Liver (tissue), 9 donors: ENCODE data around the gene TOLLIP. TPM values are rescaled to one million over a fixed set of nuclear protein-coding genes. Genes with fewer than 3 reads are reported as not detected.

Source experiments
- DNase-seq: peaks from one replicate; pipeline ENCODE4 v3.0.0-alpha.2; 2017; ENCODE audit warnings: low spot score
- H3K27ac ChIP-seq, 2 donors: one replicate each; pipeline ENCODE4 v1.7.0; 2013; ENCODE audit warnings: inconsistent platforms in 2 of 2, low read length in 2 of 2, control low read depth in 1 of 2, low read depth in 1 of 2, mild to moderate bottlenecking in 1 of 2
- H3K27me3 ChIP-seq, 4 donors: one replicate each; pipeline versions ENCODE4 v1.6.1 to v1.7.0; 2013; ENCODE audit warnings: low read length in 3 of 4, inconsistent platforms in 1 of 4, mild to moderate bottlenecking in 1 of 4, moderate library complexity in 1 of 4; ENCODE audit not compliant: control insufficient read depth in 4 of 4, insufficient read depth in 4 of 4
- H3K36me3 ChIP-seq, 4 donors: one replicate each; pipeline versions ENCODE4 v1.6.1 to v1.7.0; 2013; ENCODE audit warnings: low read length in 3 of 4, mild to moderate bottlenecking in 3 of 4, low read depth in 1 of 4, moderate library complexity in 1 of 4; ENCODE audit not compliant: control insufficient read depth in 4 of 4, insufficient read depth in 3 of 4
- H3K4me1 ChIP-seq, 4 donors: one replicate each; pipeline versions ENCODE4 v1.6.1 to v1.7.0; 2013; ENCODE audit warnings: low read length in 3 of 4, mild to moderate bottlenecking in 3 of 4, moderate library complexity in 1 of 4; ENCODE audit not compliant: control insufficient read depth in 4 of 4, insufficient read depth in 4 of 4
- H3K4me3 ChIP-seq, 3 donors: one replicate each; pipeline versions ENCODE4 v1.6.1 to v1.7.0; 2013; ENCODE audit warnings: low read length in 3 of 3, control low read depth in 1 of 3, low read depth in 1 of 3, mild to moderate bottlenecking in 1 of 3
- H3K9ac ChIP-seq, 2 donors: one replicate each; pipeline ENCODE4 v1.7.0; 2013; ENCODE audit warnings: low read length in 2 of 2, mild to moderate bottlenecking in 2 of 2, moderate library complexity in 2 of 2, control low read depth in 1 of 2, low read depth in 1 of 2
- H3K9me3 ChIP-seq, 4 donors: one replicate each; pipeline versions ENCODE4 v1.6.1 to v1.7.0; 2013; ENCODE audit warnings: low read length in 3 of 4; ENCODE audit not compliant: control insufficient read depth in 4 of 4
- FOXA1 ChIP-seq: IDR thresholded peaks from 2 replicates; pipeline ENCODE4 v1.6.1; 2016; ENCODE audit warnings: antibody characterized with exemption
- FOXA2 ChIP-seq: IDR thresholded peaks from 2 replicates; pipeline ENCODE4 v1.6.1; 2016; ENCODE audit warnings: antibody characterized with exemption
- GABPA ChIP-seq, 2 donors: IDR thresholded peaks in 1 of 2; conservative IDR thresholded peaks in 1 of 2; 2 replicates each; pipeline ENCODE4 v1.6.1; 2016; ENCODE audit warnings: antibody characterized with exemption in 2 of 2, mild to moderate bottlenecking in 1 of 2, moderate library complexity in 1 of 2
- HNF4A ChIP-seq, 2 donors: conservative IDR thresholded peaks; 2 replicates each; pipeline ENCODE4 v1.6.1; 2016; ENCODE audit warnings: antibody characterized with exemption in 2 of 2, mild to moderate bottlenecking in 2 of 2
- RAD21 ChIP-seq, 2 donors: IDR thresholded peaks; 2 replicates each; pipeline ENCODE4 v1.6.1; 2016; ENCODE audit warnings: antibody characterized with exemption in 2 of 2, mild to moderate bottlenecking in 2 of 2
- SP1 ChIP-seq: IDR thresholded peaks from 2 replicates; pipeline ENCODE4 v1.6.1; 2018; ENCODE audit warnings: antibody characterized with exemption, mild to moderate bottlenecking
- TAF1 ChIP-seq: conservative IDR thresholded peaks from 2 replicates; pipeline ENCODE4 v1.6.1; 2016; ENCODE audit warnings: antibody characterized with exemption, mild to moderate bottlenecking
- whole genome bisulfite sequencing: extraction: QIAGEN DNeasy Blood & Tissue Kit; methylation state at CpG from one replicate; pipeline ENCODE4 v1.1.7; 2013; 5-methylcytosine and 5-hydroxymethylcytosine counted together
- polyA plus RNA-seq, 2 donors: library from polyadenylated mRNA; stranded (reverse) in 1 of 2; unstranded in 1 of 2; fragments of 200-250 nt in 1 of 2; fragments of >200 nt in 1 of 2; fragmentation: Nextera tagmentation in 1 of 2; extraction: Ambion mirVana in 1 of 2; gene quantifications; one replicate each; pipeline versions ENCODE4 v1.2.1 to v1.2.3, GENCODE V29; 2013 to 2015
- total RNA-seq, 2 donors: library from RNA; depleted of rRNA; stranded (reverse); fragments of >200 nt; gene quantifications; one replicate each; pipeline ENCODE4 v1.2.3, GENCODE V29; 2014
- TF ChIP-seq, protein P1 (sequence below): fragments of 150-350 bp; IDR thresholded peaks from 2 replicates; pipeline ENCODE4 v1.5.1; 2017; ENCODE audit warnings: improper control_type of control experiment, low read depth, low read length; ENCODE audit not compliant: missing input control
- TF ChIP-seq, protein P2 (sequence below): IDR thresholded peaks from 2 replicates; pipeline ENCODE4 v1.6.1; 2016; ENCODE audit warnings: antibody characterized with exemption
- TF ChIP-seq, protein P3 (sequence below): IDR thresholded peaks from 2 replicates; pipeline ENCODE4 v1.6.1; 2016; ENCODE audit warnings: antibody characterized with exemption
- TF ChIP-seq, protein P4 (sequence below): IDR thresholded peaks from 2 replicates; pipeline ENCODE4 v1.6.1; 2016; ENCODE audit warnings: antibody characterized with exemption
- TF ChIP-seq, protein P5 (sequence below): IDR thresholded peaks from 2 replicates; pipeline ENCODE4 v1.6.1; 2016; ENCODE audit warnings: antibody characterized with exemption, mild to moderate bottlenecking
- donor health status: healthy.
- donor health status: healthy.
- donor health status: healthy.
- donor health status: healthy.
- donor health status: healthy.

The TOLLIP gene
- total and polyA plus RNA-seq, 4 donors: 27.5 to 102 (median 72.9) TPM

DNA sequence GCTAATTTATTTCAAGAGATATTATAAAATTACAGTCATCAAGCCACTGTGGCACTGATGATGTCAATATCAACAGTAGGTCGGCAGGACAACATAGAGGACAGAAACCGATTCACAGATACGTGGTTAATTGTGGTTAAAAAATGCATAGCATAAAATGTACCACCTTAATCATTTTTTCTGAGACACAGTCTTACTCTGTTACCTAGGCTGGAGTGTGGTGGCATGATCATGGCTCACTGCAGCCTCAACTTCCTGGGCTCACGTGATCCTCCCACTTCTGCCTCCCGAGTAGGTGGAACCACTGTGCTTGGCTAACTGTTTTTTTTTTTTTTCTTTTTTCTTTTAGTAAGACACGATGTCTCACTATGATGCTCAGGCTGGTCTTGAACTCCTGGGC is 21.0 kb upstream of the TOLLIP start (continued):
- TF ChIP-seq, protein P1, sequence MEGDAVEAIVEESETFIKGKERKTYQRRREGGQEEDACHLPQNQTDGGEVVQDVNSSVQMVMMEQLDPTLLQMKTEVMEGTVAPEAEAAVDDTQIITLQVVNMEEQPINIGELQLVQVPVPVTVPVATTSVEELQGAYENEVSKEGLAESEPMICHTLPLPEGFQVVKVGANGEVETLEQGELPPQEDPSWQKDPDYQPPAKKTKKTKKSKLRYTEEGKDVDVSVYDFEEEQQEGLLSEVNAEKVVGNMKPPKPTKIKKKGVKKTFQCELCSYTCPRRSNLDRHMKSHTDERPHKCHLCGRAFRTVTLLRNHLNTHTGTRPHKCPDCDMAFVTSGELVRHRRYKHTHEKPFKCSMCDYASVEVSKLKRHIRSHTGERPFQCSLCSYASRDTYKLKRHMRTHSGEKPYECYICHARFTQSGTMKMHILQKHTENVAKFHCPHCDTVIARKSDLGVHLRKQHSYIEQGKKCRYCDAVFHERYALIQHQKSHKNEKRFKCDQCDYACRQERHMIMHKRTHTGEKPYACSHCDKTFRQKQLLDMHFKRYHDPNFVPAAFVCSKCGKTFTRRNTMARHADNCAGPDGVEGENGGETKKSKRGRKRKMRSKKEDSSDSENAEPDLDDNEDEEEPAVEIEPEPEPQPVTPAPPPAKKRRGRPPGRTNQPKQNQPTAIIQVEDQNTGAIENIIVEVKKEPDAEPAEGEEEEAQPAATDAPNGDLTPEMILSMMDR: no peak
- TF ChIP-seq, protein P2, sequence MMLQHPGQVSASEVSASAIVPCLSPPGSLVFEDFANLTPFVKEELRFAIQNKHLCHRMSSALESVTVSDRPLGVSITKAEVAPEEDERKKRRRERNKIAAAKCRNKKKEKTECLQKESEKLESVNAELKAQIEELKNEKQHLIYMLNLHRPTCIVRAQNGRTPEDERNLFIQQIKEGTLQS: no peak
- no peak for TF ChIP-seq HNF4A (conservative IDR thresholded peaks at IDR 0.05)
- no peak for TF ChIP-seq SP1

DNA sequence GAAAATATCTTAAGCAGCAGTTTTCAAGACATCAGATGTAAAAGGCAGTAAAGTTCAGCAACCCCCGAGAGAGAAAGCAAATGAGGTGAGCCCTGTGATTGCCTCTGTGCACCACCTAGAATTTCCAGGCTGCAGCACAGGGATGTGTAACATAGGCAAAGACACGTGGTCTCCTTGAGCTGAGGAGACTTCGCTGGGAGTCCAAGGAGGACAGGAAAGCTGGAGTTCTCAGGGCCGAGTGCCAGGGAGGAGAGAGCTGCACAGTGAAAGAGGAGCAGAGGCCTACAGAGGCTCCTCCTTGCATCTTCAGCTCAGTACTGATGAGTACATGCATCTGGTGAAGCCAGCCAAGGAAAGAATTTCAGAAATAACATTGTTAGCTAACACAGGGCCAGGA is 17.6 kb upstream of the TOLLIP start:
- H3K27me3 ChIP-seq: peaks cover 0 to 9% (median 0%) of the 10 kb centered on the region in 4 donors
- H3K27ac ChIP-seq: no peak overlapping the region
- H3K4me1 ChIP-seq: no peaks in the 10 kb centered on the region
- no peak for DNase-seq
- TF ChIP-seq, protein P3, sequence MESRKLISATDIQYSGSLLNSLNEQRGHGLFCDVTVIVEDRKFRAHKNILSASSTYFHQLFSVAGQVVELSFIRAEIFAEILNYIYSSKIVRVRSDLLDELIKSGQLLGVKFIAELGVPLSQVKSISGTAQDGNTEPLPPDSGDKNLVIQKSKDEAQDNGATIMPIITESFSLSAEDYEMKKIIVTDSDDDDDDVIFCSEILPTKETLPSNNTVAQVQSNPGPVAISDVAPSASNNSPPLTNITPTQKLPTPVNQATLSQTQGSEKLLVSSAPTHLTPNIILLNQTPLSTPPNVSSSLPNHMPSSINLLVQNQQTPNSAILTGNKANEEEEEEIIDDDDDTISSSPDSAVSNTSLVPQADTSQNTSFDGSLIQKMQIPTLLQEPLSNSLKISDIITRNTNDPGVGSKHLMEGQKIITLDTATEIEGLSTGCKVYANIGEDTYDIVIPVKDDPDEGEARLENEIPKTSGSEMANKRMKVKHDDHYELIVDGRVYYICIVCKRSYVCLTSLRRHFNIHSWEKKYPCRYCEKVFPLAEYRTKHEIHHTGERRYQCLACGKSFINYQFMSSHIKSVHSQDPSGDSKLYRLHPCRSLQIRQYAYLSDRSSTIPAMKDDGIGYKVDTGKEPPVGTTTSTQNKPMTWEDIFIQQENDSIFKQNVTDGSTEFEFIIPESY: no peak
- TF ChIP-seq TAF1 (no peak), FOXA2 (no peak), SP1 (no peak), GABPA (IDR thresholded peaks at IDR 0.05 in 1 of 2, conservative IDR thresholded peaks at IDR 0.05 in 1 of 2) (no peak), RAD21 (IDR thresholded peaks at IDR 0.05) (no peak), FOXA1 (no peak)
- TF ChIP-seq, protein P4, sequence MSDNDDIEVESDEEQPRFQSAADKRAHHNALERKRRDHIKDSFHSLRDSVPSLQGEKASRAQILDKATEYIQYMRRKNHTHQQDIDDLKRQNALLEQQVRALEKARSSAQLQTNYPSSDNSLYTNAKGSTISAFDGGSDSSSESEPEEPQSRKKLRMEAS: no peak
- TF ChIP-seq, protein P1: no peak
- TF ChIP-seq, protein P5, sequence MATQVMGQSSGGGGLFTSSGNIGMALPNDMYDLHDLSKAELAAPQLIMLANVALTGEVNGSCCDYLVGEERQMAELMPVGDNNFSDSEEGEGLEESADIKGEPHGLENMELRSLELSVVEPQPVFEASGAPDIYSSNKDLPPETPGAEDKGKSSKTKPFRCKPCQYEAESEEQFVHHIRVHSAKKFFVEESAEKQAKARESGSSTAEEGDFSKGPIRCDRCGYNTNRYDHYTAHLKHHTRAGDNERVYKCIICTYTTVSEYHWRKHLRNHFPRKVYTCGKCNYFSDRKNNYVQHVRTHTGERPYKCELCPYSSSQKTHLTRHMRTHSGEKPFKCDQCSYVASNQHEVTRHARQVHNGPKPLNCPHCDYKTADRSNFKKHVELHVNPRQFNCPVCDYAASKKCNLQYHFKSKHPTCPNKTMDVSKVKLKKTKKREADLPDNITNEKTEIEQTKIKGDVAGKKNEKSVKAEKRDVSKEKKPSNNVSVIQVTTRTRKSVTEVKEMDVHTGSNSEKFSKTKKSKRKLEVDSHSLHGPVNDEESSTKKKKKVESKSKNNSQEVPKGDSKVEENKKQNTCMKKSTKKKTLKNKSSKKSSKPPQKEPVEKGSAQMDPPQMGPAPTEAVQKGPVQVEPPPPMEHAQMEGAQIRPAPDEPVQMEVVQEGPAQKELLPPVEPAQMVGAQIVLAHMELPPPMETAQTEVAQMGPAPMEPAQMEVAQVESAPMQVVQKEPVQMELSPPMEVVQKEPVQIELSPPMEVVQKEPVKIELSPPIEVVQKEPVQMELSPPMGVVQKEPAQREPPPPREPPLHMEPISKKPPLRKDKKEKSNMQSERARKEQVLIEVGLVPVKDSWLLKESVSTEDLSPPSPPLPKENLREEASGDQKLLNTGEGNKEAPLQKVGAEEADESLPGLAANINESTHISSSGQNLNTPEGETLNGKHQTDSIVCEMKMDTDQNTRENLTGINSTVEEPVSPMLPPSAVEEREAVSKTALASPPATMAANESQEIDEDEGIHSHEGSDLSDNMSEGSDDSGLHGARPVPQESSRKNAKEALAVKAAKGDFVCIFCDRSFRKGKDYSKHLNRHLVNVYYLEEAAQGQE: no peak
- no peaks in the 10 kb centered on the region for H3K36me3 ChIP-seq
- H3K4me3 ChIP-seq: no peak overlapping the region
- peaks cover 0 to 4% (median 0%) of the 10 kb centered on the region in 4 donors for H3K9me3 ChIP-seq
- H3K9ac ChIP-seq: no peak overlapping the region
- WGBS: 69% methylated on average over 4 of the region's 4 CpGs
